Thoracic aorta (tissue), 2 donors: ENCODE data around the gene ZMYM1. TPM values are rescaled to one million over a fixed set of nuclear protein-coding genes. Genes with fewer than 3 reads are reported as not detected.

Experiments
- ATAC-seq: fragments of 150-250 bp; one replicate; pipeline ENCODE4 v1.8.0; 2017; ENCODE audit warnings: low read depth; ENCODE audit not compliant: insufficient number of reproducible peaks, low FRiP score
- DNase-seq: peaks from one replicate; pipeline ENCODE4 v3.0.0-alpha.2; 2020; ENCODE audit warnings: low spot score
- H3K27ac ChIP-seq, 2 donors: fragments of 200-600 bp; sonication (generic); 1 replicate in 1 of 2; 2 replicates in 1 of 2; pipeline ENCODE4 v1.5.1; 2016; ENCODE audit warnings: mild to moderate bottlenecking in 2 of 2, moderate library complexity in 2 of 2
- H3K27me3 ChIP-seq: fragments of 200-600 bp; sonication (generic); replicated peaks from 2 replicates; pipeline ENCODE4 v1.6.0; 2016; ENCODE audit warnings: mild to moderate bottlenecking; ENCODE audit not compliant: insufficient read depth
- H3K36me3 ChIP-seq: fragments of 200-600 bp; sonication (generic); one replicate; pipeline ENCODE4 v1.5.1; 2016
- H3K4me1 ChIP-seq, 2 donors: fragments of 200-600 bp; sonication (generic); 1 replicate in 1 of 2; 2 replicates in 1 of 2; pipeline versions ENCODE4 v1.5.1 to v1.6.0; 2016; ENCODE audit warnings: low read depth in 2 of 2, mild to moderate bottlenecking in 1 of 2; ENCODE audit not compliant: control insufficient read depth in 1 of 2
- H3K4me3 ChIP-seq: fragments of 200-600 bp; sonication (generic); 2 replicates; pipeline ENCODE4 v1.5.1; 2016; ENCODE audit warnings: mild to moderate bottlenecking
- H3K9me3 ChIP-seq: fragments of 200-600 bp; sonication (generic); 2 replicates; pipeline ENCODE4 v1.5.1; 2016
- total RNA-seq, 2 donors: library from RNA; depleted of rRNA; stranded (reverse); fragments of >200 nt; gene quantifications; one replicate each; pipeline versions ENCODE4 v1.1.0 to v1.2.3, GENCODE V29; 2016
- TF ChIP-seq, protein P1 (sequence below): fragments of 200-600 bp; sonication (generic); IDR thresholded peaks from one replicate; pipeline ENCODE4 v1.5.1; 2019; ENCODE audit warnings: antibody characterized with exemption

ZMYM1 gene
- total RNA-seq: 10 to 100 TPM; 11.2 to 12.8 TPM

DNA sequence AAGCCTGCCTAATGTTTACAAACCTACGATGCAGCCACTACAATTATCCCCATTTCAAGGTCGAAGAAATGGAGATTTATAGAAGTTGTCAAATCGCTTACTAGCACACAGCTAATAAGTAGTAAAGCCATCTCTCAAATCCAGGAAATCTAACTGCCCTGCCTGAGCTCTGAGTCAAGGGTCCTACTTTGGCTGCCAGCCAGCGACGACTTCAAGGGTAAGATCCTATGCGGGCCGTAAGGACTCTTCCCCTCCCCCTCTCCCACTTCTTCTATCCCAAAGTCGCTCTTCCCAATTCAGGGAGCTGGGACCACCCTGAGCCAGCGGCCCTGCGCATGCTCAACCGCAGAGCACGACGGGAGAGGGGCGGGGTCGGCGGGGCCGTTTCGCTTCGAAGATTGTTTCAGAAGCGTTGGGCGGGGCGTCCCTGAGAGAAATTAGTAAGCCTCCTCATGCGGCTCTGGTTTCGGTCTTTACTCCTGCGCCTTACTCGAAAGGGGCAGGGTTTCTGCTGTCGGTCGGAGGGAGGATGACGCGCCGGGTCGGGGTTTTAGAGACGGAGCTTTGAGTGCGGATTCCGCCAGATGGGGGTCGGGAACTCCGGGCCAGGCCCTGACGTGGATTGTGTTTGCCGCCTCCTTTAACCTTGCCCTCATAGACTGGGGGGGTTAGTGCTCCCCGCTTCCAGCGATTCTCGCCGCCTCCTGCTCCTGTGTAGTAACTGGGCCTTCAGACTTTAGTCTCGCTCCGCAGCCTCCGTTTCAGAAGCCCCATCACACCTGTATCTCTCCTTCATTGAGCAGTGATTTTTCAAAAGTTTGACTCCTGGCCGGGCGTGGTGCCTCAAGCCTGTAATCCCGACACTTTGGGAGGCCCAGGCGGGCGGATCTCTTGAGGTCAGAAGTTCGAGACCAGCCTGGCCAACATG, at the start of gene ZMYM1:
TSS of gene ZMYM1 (plus strand) at position 383 of the 928 bp plus-strand sequence. CDS start 14,603 bp downstream, outside the sequence.
- TF ChIP-seq, protein P1, sequence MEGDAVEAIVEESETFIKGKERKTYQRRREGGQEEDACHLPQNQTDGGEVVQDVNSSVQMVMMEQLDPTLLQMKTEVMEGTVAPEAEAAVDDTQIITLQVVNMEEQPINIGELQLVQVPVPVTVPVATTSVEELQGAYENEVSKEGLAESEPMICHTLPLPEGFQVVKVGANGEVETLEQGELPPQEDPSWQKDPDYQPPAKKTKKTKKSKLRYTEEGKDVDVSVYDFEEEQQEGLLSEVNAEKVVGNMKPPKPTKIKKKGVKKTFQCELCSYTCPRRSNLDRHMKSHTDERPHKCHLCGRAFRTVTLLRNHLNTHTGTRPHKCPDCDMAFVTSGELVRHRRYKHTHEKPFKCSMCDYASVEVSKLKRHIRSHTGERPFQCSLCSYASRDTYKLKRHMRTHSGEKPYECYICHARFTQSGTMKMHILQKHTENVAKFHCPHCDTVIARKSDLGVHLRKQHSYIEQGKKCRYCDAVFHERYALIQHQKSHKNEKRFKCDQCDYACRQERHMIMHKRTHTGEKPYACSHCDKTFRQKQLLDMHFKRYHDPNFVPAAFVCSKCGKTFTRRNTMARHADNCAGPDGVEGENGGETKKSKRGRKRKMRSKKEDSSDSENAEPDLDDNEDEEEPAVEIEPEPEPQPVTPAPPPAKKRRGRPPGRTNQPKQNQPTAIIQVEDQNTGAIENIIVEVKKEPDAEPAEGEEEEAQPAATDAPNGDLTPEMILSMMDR: no peak
- peak within 1 kb of the TSS; percentile 95 for H3K4me3 ChIP-seq
- peak within 1 kb of the TSS; percentile 71 to 90 for H3K27ac ChIP-seq
- peak; percentile 90 for ATAC-seq
- H3K4me1 ChIP-seq: peaks cover 5 to 14% of the 10 kb centered on the region in 2 donors
- DNase-seq: peak; percentile 47
- H3K36me3 ChIP-seq: no peaks in the 10 kb centered on the region
- no peaks in the 10 kb centered on the region for H3K27me3 ChIP-seq
- no peaks in the 10 kb centered on the region for H3K9me3 ChIP-seq

DNA sequence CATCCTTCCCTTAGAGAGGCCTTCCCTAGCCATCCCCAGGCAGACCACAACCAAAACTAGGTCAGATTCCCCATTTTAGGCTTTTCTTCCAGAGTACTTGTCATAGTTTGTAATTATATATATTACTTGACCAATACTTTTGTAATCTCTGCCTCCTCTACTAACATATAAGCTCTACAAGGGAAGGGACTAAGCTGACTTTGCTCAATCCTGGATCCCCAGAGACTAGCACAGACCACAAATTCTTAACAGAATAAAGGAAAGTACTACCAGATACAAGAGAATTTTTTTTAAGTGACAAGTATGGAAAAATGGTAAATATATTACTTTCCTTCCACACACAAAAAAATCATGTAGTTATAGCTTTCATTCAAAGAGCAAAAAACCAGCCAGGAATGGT, 49.4 kb upstream of the ZMYM1 start:
- Histone ChIP-seq H3K27me3 (no peaks in the 10 kb centered on the region), H3K4me1 (peaks cover 19 to 31% of the 10 kb centered on the region in 2 donors), H3K4me3 (peak overlapping the region; percentile 92), H3K36me3 (no peaks in the 10 kb centered on the region), H3K27ac (peak overlapping the region in 1 of 2 donors; percentile 95), H3K9me3 (peaks cover 9% of the 10 kb centered on the region)
- TF ChIP-seq, protein P1: no peak
- DNase-seq: no peak
- no peak for ATAC-seq

DNA sequence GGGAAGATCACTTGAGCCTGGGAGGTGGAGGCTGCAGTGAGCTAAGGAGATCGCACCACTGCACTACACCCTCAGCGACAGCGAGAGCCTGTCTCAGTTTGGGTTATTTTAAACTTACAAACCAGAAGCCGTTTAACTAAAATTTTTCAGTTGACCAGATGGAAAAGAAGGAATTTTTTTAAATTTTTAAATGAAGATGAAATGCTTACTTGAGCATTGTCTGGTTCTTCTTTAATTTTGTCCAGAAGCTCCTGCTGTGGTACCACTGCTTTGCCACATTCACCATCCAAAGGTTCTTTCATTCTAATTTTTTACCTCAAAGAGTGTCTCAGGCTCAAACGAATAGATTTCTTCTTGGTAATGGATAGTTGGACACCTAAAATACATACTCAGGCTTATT, 48.8 kb upstream of the ZMYM1 start:
- H3K4me1 ChIP-seq: peaks cover 19 to 31% of the 10 kb centered on the region in 2 donors
- peak overlapping the region; percentile 92 for H3K4me3 ChIP-seq
- TF ChIP-seq, protein P1: no peak
- ATAC-seq: no peak
- DNase-seq: no peak
- no peaks in the 10 kb centered on the region for H3K27me3 ChIP-seq
- peak overlapping the region in 1 of 2 donors; percentile 95 for H3K27ac ChIP-seq
- no peaks in the 10 kb centered on the region for H3K36me3 ChIP-seq
- H3K9me3 ChIP-seq: peaks cover 9% of the 10 kb centered on the region

DNA sequence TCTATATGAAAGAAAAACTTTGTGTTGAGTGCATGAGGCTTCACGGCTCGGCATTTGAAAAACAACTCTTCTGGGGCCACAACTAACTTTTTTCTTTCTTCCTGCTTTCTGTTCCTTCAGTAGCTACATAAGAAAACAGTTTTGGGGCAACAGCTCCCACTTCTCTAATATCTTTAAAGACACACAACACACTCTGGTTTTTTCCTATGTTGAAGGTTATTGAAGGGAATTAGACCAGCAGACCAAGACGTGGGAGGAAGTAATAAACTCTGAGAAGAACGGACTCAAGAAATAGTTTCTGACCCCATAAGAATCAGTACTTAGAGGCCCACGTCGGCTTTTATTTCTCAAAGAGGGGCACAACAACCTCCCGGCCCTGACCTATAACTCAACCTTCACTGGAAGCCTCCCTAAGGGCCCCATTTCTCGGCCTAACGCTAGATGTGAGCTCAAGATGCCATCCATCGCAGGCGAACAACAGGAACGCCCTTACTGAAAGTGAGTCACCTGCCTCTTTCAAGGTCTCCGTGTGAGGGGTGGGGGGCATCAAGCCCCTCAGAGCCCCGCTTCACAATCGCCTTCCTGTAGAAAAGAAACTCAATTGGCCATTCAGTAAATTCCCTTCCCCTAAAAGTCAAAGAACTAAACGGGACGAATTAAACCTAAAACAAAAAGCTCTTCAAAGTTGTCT, 48.3 kb upstream of the ZMYM1 start:
- peaks cover 9% of the 10 kb centered on the region for H3K9me3 ChIP-seq
- no peaks in the 10 kb centered on the region for H3K27me3 ChIP-seq
- TF ChIP-seq, protein P1: no peak
- peak overlapping the region; percentile 87 to 95 for H3K27ac ChIP-seq
- DNase-seq: no peak
- ATAC-seq: no peak
- peak overlapping the region; percentile 92 for H3K4me3 ChIP-seq
- no peaks in the 10 kb centered on the region for H3K36me3 ChIP-seq
- H3K4me1 ChIP-seq: peaks cover 19 to 26% of the 10 kb centered on the region in 2 donors

DNA sequence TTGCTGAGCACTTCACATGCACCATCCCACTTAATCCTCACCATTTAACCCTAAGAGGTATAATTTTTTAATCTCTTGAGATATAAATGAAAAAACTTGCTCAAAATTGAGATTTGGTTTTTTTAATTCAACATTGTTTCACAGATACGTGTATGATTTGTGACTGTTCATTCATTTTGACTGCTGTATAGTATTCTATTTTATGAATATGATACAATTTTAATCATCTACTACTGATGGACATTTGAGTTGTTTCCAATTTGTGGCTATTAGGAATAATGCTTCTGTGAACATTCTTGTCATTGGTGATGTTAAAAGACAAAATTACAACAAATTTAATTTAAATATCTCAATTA, 46.8 kb upstream of the ZMYM1 start:
- ATAC-seq (no peak), DNase-seq (no peak)
- Histone ChIP-seq H3K27ac (no peak overlapping the region), H3K4me1 (peaks cover 19 to 26% of the 10 kb centered on the region in 2 donors), H3K27me3 (no peaks in the 10 kb centered on the region), H3K36me3 (no peaks in the 10 kb centered on the region), H3K4me3 (peak overlapping the region; percentile 92), H3K9me3 (peaks cover 9% of the 10 kb centered on the region)
- TF ChIP-seq, protein P1: no peak
